ENCODE results near the gene ITIH5.

Gene ITIH5

DNA sequence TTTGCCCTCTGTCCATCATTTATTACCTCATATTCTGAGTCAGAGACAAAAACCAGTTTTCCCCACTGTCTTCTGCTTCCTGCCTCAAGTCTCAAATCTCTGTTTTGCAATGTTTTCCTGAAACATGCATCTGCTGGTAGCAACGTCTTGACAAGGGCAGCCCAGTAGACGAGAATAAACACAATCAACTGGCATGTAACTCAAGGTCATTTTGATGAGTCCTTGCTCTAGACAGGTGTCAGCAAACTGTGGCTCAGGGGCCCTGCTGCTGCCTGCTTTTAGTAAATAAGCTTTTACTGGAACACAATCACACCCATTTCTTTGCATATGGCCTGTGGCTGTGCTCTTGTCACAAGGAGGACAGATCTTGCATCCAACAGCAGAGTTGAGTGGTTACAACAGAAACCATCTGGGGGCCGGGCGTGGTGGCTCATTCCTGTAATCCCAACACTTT is 59.8 kb downstream of the ITIH5 start:
- TF ChIP-seq, protein P1, sequence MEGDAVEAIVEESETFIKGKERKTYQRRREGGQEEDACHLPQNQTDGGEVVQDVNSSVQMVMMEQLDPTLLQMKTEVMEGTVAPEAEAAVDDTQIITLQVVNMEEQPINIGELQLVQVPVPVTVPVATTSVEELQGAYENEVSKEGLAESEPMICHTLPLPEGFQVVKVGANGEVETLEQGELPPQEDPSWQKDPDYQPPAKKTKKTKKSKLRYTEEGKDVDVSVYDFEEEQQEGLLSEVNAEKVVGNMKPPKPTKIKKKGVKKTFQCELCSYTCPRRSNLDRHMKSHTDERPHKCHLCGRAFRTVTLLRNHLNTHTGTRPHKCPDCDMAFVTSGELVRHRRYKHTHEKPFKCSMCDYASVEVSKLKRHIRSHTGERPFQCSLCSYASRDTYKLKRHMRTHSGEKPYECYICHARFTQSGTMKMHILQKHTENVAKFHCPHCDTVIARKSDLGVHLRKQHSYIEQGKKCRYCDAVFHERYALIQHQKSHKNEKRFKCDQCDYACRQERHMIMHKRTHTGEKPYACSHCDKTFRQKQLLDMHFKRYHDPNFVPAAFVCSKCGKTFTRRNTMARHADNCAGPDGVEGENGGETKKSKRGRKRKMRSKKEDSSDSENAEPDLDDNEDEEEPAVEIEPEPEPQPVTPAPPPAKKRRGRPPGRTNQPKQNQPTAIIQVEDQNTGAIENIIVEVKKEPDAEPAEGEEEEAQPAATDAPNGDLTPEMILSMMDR (IDR thresholded peaks at IDR 0.05; ENCODE audit: low read depth, low read length) = no peak
- no peak overlapping the region for H3K4me3 ChIP-seq (ENCODE audit: low read depth, low read length)

DNA sequence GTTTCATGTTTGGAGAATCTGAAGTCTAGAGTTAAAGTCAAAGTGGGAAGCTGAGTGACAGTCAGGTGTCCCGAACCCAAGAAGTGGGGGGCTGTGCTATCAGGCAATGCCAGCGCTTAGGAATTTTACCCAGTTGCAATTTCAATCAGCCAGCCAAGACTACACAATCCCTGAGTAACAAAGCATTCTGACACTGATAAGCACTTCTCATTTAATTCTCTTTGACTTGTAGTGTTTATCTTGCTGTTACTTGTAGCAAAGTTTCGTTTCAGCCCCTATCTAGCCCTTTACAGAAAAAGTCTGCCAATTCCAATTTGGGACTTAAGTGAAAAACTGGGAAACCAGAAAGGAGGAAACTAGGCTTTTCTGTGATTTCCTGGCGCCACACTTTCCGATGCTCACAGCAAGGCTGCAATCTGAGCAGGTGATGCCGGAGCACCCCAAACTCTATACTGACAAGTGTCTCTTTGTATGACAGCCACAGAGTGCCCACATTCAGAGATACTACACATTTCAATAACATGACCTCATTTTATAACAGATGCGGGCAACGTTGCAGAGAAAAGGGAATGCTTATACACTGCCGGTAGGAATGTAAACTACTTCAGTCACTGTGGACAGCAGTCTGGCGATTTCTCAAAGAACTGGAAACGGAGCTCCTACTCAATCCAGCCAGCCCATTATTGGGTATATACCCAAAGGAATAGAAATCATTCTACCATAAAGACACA is 61.0 kb downstream of the ITIH5 start:
- no peak overlapping the region for H3K4me3 ChIP-seq (ENCODE audit: low read depth, low read length)
- TF ChIP-seq, protein P1 (IDR thresholded peaks at IDR 0.05; ENCODE audit: low read depth, low read length) = no peak

DNA sequence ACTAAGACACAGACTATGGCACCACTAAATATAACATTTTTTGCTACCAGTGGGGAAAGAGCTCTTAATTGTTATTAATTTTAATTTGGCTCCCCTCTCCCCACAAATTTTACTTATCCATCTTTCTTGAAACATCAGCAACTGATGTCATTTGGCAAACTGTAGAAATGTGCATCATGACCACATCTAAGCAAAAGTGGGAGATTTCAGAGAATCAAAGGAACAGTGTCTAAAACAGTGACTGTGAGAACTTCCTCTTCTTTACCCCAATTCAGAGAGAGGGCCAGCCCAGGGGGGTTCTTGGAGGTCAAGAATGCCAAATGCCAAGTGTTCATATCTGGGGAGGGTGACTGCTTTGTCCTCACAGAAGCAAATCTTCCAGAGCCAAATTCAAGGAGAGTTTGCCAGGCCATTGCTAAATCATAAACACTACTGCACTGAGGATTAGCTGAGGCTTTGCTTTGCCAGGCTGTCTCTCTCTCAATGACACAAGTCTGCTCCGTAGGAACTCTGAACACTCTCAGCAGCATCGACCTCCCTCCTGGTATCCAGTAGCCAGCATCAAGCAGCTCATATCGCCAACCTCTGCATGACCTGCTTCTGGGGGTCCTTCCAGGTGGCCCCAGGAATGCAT is 65.6 kb downstream of the ITIH5 start:
- H3K4me3 ChIP-seq (ENCODE audit: low read depth, low read length) = no peak overlapping the region
- TF ChIP-seq, protein P1 (IDR thresholded peaks at IDR 0.05; ENCODE audit: low read depth, low read length) = no peak

DNA sequence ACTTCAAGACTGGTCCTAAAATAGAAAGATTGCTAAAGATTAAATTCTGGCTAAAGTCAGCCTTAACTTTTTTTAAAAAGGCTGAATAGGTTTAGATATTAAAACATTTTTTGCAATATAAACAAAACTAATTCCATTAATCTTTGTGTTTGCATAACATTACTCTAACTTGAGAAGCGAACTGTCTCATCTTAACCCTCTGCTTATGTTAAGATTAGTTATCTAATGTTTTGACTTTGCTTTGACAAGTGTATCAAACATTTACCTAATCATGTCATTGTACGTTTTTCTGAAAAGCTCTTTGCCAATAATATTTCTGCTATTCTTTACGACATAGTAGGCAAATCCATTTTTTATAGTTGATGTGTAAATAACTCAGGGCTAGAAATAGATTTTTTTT is 68.0 kb downstream of the ITIH5 start:
- no peak overlapping the region for H3K4me3 ChIP-seq (ENCODE audit: low read depth, low read length)
- TF ChIP-seq, protein P1 (IDR thresholded peaks at IDR 0.05; ENCODE audit: low read depth, low read length) = no peak

DNA sequence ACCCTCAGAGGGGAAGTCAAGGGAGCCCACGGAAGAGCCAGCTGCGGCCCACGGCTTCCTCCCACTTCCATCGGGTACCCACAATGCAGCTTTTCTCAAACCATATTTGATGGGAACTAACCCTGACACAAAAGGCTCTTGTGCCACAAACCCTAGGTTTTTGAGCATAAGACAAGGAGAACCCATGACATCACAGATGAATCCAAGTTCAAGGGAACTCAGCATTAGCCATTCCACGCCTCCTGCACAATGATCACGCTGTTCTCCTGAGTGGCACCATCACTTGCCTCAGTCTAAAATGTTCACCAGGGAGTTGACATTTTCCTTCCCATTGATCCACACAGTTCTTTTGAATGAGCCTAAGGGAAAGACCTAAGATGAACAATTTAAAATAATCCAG is 70.4 kb downstream of the ITIH5 start:
- TF ChIP-seq, protein P1 (IDR thresholded peaks at IDR 0.05; ENCODE audit: low read depth, low read length) = no peak
- no peak overlapping the region for H3K4me3 ChIP-seq (ENCODE audit: low read depth, low read length)

DNA sequence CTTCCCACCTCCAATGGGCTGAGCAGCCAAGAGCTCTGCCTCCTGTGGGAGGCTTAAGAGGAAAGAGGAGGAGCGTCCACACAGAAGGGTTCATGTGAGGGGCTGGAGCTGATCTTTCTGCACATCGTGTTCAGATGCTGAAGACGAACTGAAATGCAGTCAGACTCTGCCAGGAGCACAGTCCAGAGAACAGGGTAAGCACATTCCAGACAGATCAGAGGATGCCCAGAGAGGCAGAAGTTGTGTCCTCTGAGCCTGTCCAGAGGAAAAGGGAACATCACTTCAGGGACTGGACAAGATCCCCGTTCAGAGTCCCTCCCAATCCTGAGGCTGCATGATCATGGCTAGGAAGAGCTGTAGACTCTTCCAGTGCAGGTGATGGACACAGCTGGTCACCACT is 72.9 kb downstream of the ITIH5 start:
- no peak overlapping the region for H3K4me3 ChIP-seq (ENCODE audit: low read depth, low read length)
- TF ChIP-seq, protein P1 (IDR thresholded peaks at IDR 0.05; ENCODE audit: low read depth, low read length) = no peak

DNA sequence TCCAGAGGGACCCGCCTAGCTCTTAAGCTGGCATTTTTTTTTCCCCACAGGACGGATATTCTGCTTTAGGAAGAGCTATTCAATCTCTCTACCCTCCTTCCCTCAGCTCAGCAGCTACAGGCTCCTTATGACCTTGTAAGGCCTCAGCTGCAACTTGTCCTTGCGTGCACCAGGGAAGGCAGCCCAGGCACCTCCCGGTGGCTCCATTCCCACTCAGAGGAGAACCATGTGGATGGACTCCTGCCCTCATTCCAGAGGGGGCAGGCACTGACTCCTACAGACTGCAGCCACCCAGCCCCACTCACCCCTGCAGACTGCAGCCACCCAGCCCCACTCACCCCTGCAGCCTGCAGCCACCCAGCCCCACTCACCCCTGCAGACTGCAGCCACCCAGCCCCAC is 73.7 kb downstream of the ITIH5 start:
- H3K4me3 ChIP-seq (ENCODE audit: low read depth, low read length) = no peak overlapping the region
- TF ChIP-seq, protein P1 (IDR thresholded peaks at IDR 0.05; ENCODE audit: low read depth, low read length) = no peak

All from WI38 (cell line).